Keratinocyte (primary cell): ENCODE results near the gene DNAJC17. TPM values are rescaled to one million over a fixed set of nuclear protein-coding genes. Genes with fewer than 3 reads are reported as not detected.

Experiments
- DNase-seq: peaks from one replicate; pipeline ENCODE4 v3.0.0-alpha.2; 2011; ENCODE audit warnings: low read depth, missing footprints, low spot score
- FAIRE-seq: peaks from 2 replicates; lab custom pipeline; 2011; peaks lifted over from hg19 to GRCh38; lab: Jason Lieb, UNC
- H2AFZ ChIP-seq: 2 replicates; pipeline ENCODE4 v1.6.0; 2012; ENCODE audit warnings: low read length, control low read depth, inconsistent platforms; ENCODE audit not compliant: control insufficient read depth
- H3K27ac ChIP-seq: 2 replicates; pipeline ENCODE4 v1.5.1; 2011; ENCODE audit warnings: low read length; ENCODE audit not compliant: control insufficient read depth, insufficient read depth
- H3K27me3 ChIP-seq: 3 replicates; pipeline ENCODE4 v1.6.0; 2011; ENCODE audit warnings: low read length; ENCODE audit not compliant: control insufficient read depth, insufficient read depth; ENCODE audit errors: extremely low read depth
- H3K36me3 ChIP-seq, 2 experiments: 2 replicates in 1 of 2; 3 replicates in 1 of 2; pipeline ENCODE4 v1.5.1; 2011; ENCODE audit warnings: low read length in 2 of 2, mild to moderate bottlenecking in 1 of 2; ENCODE audit not compliant: control insufficient read depth in 2 of 2, insufficient read depth in 2 of 2; ENCODE audit errors: extremely low read depth in 1 of 2
- H3K4me1 ChIP-seq: 3 replicates; pipeline ENCODE4 v1.5.1; 2011; ENCODE audit warnings: low read length; ENCODE audit not compliant: control insufficient read depth, insufficient read depth; ENCODE audit errors: extremely low read depth
- H3K4me2 ChIP-seq: 3 replicates; pipeline ENCODE4 v1.6.0; 2011; ENCODE audit warnings: low read depth, low read length; ENCODE audit not compliant: control insufficient read depth, insufficient read depth; ENCODE audit errors: extremely low read depth
- H3K4me3 ChIP-seq, 3 experiments: fragments of 200-600 bp in 1 of 3; sonication (generic) in 1 of 3; 2 replicates in 2 of 3; 3 replicates in 1 of 3; pipeline ENCODE4 v1.5.1; 2011 to 2016; ENCODE audit warnings: low read length in 3 of 3, mild to moderate bottlenecking in 3 of 3, control low read depth in 2 of 3, inconsistent platforms in 1 of 3, low read depth in 1 of 3, mixed read lengths in 1 of 3, mixed run types in 1 of 3, moderate library complexity in 1 of 3; ENCODE audit not compliant: control insufficient read depth in 2 of 3, insufficient read depth in 2 of 3; ENCODE audit errors: extremely low read depth in 1 of 3
- H3K79me2 ChIP-seq: 2 replicates; pipeline ENCODE4 v1.6.0; 2012; ENCODE audit warnings: low read length; ENCODE audit not compliant: control insufficient read depth, insufficient read depth
- H3K9ac ChIP-seq: 3 replicates; pipeline ENCODE4 v1.6.0; 2011; ENCODE audit warnings: low read length; ENCODE audit not compliant: control insufficient read depth, insufficient read depth; ENCODE audit errors: extremely low read depth
- H3K9me1 ChIP-seq: 3 replicates; pipeline ENCODE4 v1.6.0; 2011; ENCODE audit warnings: low read length; ENCODE audit not compliant: control insufficient read depth, insufficient read depth; ENCODE audit errors: extremely low read depth
- H3K9me3 ChIP-seq: 2 replicates; pipeline ENCODE4 v1.5.1; 2012; ENCODE audit warnings: low read depth, low read length; ENCODE audit not compliant: control insufficient read depth
- H4K20me1 ChIP-seq: 3 replicates; pipeline ENCODE4 v1.6.0; 2011; ENCODE audit warnings: low read length; ENCODE audit not compliant: control insufficient read depth, insufficient read depth; ENCODE audit errors: extremely low read depth
- EZH2 ChIP-seq: IDR thresholded peaks from one replicate; pipeline ENCODE4 v1.6.1; 2012; ENCODE audit warnings: inconsistent platforms, mild to moderate bottlenecking, low read length, moderate library complexity
- dilution Hi-C: fragments of 300-500 bp; cut with MboI; formaldehyde crosslinking; loops from one replicate; pipeline ENCODE4 v1.7.0; 2020; ENCODE audit warnings: low sequenced_read_pairs; ENCODE audit not compliant: extremely low pct_ligation_motif_present
- polyA plus RNA-seq, 5 experiments: library from polyadenylated mRNA; depleted of rRNA in 3 of 5; stranded (reverse) in 3 of 5; stranded (forward) in 1 of 5; unstranded in 1 of 5; fragments of >200 nt; gene quantifications; 1 replicate in 1 of 5; 2 replicates in 3 of 5; 3 replicates in 1 of 5; pipeline versions ENCODE4 v1.2.1 to v1.2.3, GENCODE V29; 2011 to 2012; ENCODE audit warnings: missing spikeins in 2 of 5, low read depth in 1 of 5, low replicate concordance in 1 of 5
- TF ChIP-seq, protein P1 (sequence below), 3 experiments: IDR thresholded peaks in 1 of 3; conservative IDR thresholded peaks in 1 of 3; optimal IDR thresholded peaks in 1 of 3; 2 replicates in 2 of 3; 3 replicates in 1 of 3; pipeline versions ENCODE3 to v1.5.1; 2011; ENCODE audit warnings: low read length in 3 of 3, mild to moderate bottlenecking in 3 of 3, moderate library complexity in 2 of 3, control low read depth in 1 of 3, inconsistent platforms in 1 of 3; ENCODE audit not compliant: insufficient read depth in 2 of 3; ENCODE audit errors: extremely low read depth in 1 of 3

Gene DNAJC17
- polyA plus RNA-seq, 1 donor (not counting 4 experiments of a cell fraction or from before 2014, with no cell fraction given), result 35.3 TPM

DNA sequence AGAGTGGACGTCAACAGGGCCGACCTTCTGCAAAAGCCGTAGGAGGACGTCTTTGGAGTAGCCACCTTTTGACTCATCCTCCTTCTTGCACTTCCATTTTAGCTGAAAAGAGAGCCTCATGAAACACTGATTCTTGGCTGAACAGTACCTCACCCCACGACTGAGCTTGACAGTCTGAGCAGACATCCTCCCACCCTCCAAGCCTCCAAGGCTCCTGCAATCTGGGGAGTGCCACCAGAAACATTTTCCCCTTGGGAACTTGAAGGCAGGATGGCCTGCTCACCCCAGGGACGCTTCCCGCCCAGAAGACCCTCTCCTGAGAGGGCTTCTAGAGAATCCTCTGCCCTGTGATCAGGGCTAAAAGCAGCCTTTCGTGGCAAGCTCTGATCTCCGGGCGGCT is 32.3 kb downstream of the DNAJC17 start:
- H2AFZ ChIP-seq, result no peak overlapping the region
- H3K4me2 ChIP-seq, result no peak overlapping the region
- no peak overlapping the region for H3K4me3 ChIP-seq
- H3K36me3 ChIP-seq, result peaks cover 36 to 44% of the 10 kb centered on the region in 2 experiments
- no peaks in the 10 kb centered on the region for H3K27me3 ChIP-seq
- no peaks in the 10 kb centered on the region for H3K9me3 ChIP-seq
- no peak overlapping the region for H3K9ac ChIP-seq
- TF ChIP-seq EZH2, result no peak
- TF ChIP-seq, protein P1, sequence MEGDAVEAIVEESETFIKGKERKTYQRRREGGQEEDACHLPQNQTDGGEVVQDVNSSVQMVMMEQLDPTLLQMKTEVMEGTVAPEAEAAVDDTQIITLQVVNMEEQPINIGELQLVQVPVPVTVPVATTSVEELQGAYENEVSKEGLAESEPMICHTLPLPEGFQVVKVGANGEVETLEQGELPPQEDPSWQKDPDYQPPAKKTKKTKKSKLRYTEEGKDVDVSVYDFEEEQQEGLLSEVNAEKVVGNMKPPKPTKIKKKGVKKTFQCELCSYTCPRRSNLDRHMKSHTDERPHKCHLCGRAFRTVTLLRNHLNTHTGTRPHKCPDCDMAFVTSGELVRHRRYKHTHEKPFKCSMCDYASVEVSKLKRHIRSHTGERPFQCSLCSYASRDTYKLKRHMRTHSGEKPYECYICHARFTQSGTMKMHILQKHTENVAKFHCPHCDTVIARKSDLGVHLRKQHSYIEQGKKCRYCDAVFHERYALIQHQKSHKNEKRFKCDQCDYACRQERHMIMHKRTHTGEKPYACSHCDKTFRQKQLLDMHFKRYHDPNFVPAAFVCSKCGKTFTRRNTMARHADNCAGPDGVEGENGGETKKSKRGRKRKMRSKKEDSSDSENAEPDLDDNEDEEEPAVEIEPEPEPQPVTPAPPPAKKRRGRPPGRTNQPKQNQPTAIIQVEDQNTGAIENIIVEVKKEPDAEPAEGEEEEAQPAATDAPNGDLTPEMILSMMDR (optimal IDR thresholded peaks at IDR 0.05 in 1 of 3, IDR thresholded peaks at IDR 0.05 in 1 of 3, conservative IDR thresholded peaks at IDR 0.05 in 1 of 3; ENCODE audit: extremely low read depth in 1 of 3, insufficient read depth in 2 of 3, low read length in 3 of 3), result no peak
- dilution Hi-C loops, result no loop called here
- FAIRE-seq (no peak), DNase-seq (no peak)
- H4K20me1 ChIP-seq, result no peaks in the 10 kb centered on the region
- no peak overlapping the region for H3K27ac ChIP-seq
- H3K9me1 ChIP-seq, result no peaks in the 10 kb centered on the region
- H3K79me2 ChIP-seq, result no peaks in the 10 kb centered on the region
- H3K4me1 ChIP-seq, result peaks cover 18% of the 10 kb centered on the region

DNA sequence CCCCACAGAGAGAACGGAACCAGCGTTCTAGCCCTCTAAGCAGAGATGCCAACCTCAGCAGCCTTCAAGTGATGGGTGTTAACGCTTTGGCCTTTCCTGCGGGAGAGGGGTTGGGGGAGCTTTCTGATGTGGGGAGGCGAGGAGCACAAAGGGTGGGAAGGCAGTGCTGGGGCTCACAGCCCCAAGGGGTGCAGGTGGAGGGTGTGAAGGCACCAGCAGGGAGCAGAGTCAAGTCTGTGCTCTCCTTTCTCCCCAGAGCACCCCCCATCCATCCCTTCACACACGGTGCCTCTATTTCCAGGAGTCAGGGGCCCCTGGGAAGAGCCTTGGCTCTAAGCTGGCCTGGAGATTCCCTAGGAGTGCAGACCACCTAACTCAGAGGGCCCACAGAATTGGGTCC is 33.4 kb downstream of the DNAJC17 start:
- Histone ChIP-seq H3K9me3 (no peaks in the 10 kb centered on the region), H3K4me1 (peaks cover 30% of the 10 kb centered on the region), H3K4me2 (no peak overlapping the region), H3K4me3 (no peak overlapping the region), H3K27ac (no peak overlapping the region), H3K9ac (no peak overlapping the region), H3K27me3 (no peaks in the 10 kb centered on the region), H3K36me3 (peaks cover 32 to 33% of the 10 kb centered on the region in 2 experiments), H3K79me2 (no peaks in the 10 kb centered on the region), H2AFZ (no peak overlapping the region), H3K9me1 (no peaks in the 10 kb centered on the region), H4K20me1 (no peaks in the 10 kb centered on the region)
- FAIRE-seq (no peak), DNase-seq (no peak)
- no peak for TF ChIP-seq EZH2
- TF ChIP-seq, protein P1 (optimal IDR thresholded peaks at IDR 0.05 in 1 of 3, IDR thresholded peaks at IDR 0.05 in 1 of 3, conservative IDR thresholded peaks at IDR 0.05 in 1 of 3; ENCODE audit: extremely low read depth in 1 of 3, insufficient read depth in 2 of 3, low read length in 3 of 3), result no peak
- dilution Hi-C loops, result no loop called here
